GM13977 (cell line): ENCODE data around the gene SUSD3.

ENCODE experiments used
- DNase-seq: peaks from one replicate; pipeline ENCODE4 v3.0.0; 2012; ENCODE audit warnings: low spot score
- CTCF ChIP-seq: IDR thresholded peaks from 2 replicates; pipeline ENCODE4 v1.5.1; 2012; ENCODE audit warnings: mild to moderate bottlenecking, control low read depth; ENCODE audit not compliant: insufficient read depth; ENCODE audit errors: extremely low read depth, missing control alignments
- in situ Hi-C: fragments of 300-500 bp; cut with MboI; formaldehyde crosslinking; loops from one replicate; pipeline ENCODE4 v1.12.0; 2022; ENCODE audit warnings: low sequenced_read_pairs, low pct_unique_long_range_greater_than_20kb, mixed read lengths, inconsistent platforms; ENCODE audit not compliant: unreplicated experiment

Gene SUSD3

GRCh38 chr9:93124793-93125192 lies 66.3 kb downstream of the SUSD3 start:
- no peak for TF ChIP-seq CTCF
- no peak for DNase-seq
- in situ Hi-C loops, result no loop called here

GRCh38 chr9:93125331-93125894 lies 66.9 kb downstream of the SUSD3 start:
- DNase-seq, result no peak
- TF ChIP-seq CTCF, result no peak
- in situ Hi-C loops, result no loop called here

- DNase-seq, result no peak
- in situ Hi-C loops, result no loop called here
- TF ChIP-seq CTCF, result no peak
Observed at GRCh38 chr9:93126151-93126781, 67.8 kb downstream of the SUSD3 start.

GRCh38 chr9:93126825-93127368 lies 68.4 kb downstream of the SUSD3 start:
- DNase-seq, result no peak
- no peak for TF ChIP-seq CTCF
- in situ Hi-C loops, result no loop called here

- no peak for DNase-seq
- in situ Hi-C loops, result no loop called here
- TF ChIP-seq CTCF, result no peak
Observed at GRCh38 chr9:93127395-93127911, 69.0 kb downstream of the SUSD3 start.

GRCh38 chr9:93128011-93128714 lies 69.7 kb downstream of the SUSD3 start:
- DNase-seq, result no peak
- in situ Hi-C loops, result no loop called here
- no peak for TF ChIP-seq CTCF
